ENCODE measurements around the gene EIF4EBP3.

EIF4EBP3 gene

GRCh38 chr5:140557136-140557805 lies 9.8 kb downstream of the EIF4EBP3 start, which contains the start of gene SRA1:
TSS of gene SRA1 (minus strand) at chr5:140557473. CDS start at chr5:140557452, 21 bp downstream.
- DNase-seq (ENCODE audit: low read depth): peak; percentile 90

GRCh38 chr5:140557965-140558364 lies 10.5 kb downstream of the EIF4EBP3 start:
- DNase-seq (ENCODE audit: low read depth): no peak

GRCh38 chr5:140558542-140558941 lies 11.1 kb downstream of the EIF4EBP3 start:
- DNase-seq (ENCODE audit: low read depth): no peak

GRCh38 chr5:140560227-140560626 lies 12.8 kb downstream of the EIF4EBP3 start:
- no peak for DNase-seq (ENCODE audit: low read depth)

GRCh38 chr5:140561753-140562523 lies 14.5 kb downstream of the EIF4EBP3 start:
- no peak for DNase-seq (ENCODE audit: low read depth)

GRCh38 chr5:140563596-140563995 lies 16.1 kb downstream of the EIF4EBP3 start:
- DNase-seq (ENCODE audit: low read depth): no peak

GRCh38 chr5:140564196-140565023 lies 16.9 kb downstream of the EIF4EBP3 start, which contains the start of the genes APBB3 and SLC35A4:
TSS of gene APBB3 (minus strand) at chr5:140564598. CDS start at chr5:140564245, 353 bp downstream.
TSS of gene SLC35A4 (plus strand) at chr5:140564828. CDS start at chr5:140567170, 2,342 bp downstream.
- DNase-seq (ENCODE audit: low read depth): peak; percentile 99

GRCh38 chr5:140565024-140565779 lies 17.7 kb downstream of the EIF4EBP3 start:
- peak; percentile 46 for DNase-seq (ENCODE audit: low read depth)

GRCh38 chr5:140565780-140566095 lies 18.3 kb downstream of the EIF4EBP3 start:
- peak; percentile 25 for DNase-seq (ENCODE audit: low read depth)

- no peak for DNase-seq (ENCODE audit: low read depth)
Observed at GRCh38 chr5:140566665-140567064, 19.2 kb downstream of the EIF4EBP3 start.

GRCh38 chr5:140567136-140567818 lies 19.8 kb downstream of the EIF4EBP3 start:
- DNase-seq (ENCODE audit: low read depth): no peak

- no peak for DNase-seq (ENCODE audit: low read depth)
Observed at GRCh38 chr5:140567871-140568270, 20.4 kb downstream of the EIF4EBP3 start.

GRCh38 chr5:140568443-140569063 lies 21.1 kb downstream of the EIF4EBP3 start:
- no peak for DNase-seq (ENCODE audit: low read depth)

- no peak for DNase-seq (ENCODE audit: low read depth)
Observed at GRCh38 chr5:140569197-140569596, 21.7 kb downstream of the EIF4EBP3 start.

- DNase-seq (ENCODE audit: low read depth): no peak
Observed at GRCh38 chr5:140570058-140570457, 22.6 kb downstream of the EIF4EBP3 start.

- DNase-seq (ENCODE audit: low read depth): no peak
Observed at GRCh38 chr5:140570488-140570887, 23.0 kb downstream of the EIF4EBP3 start.

GRCh38 chr5:140571105-140571504 lies 23.6 kb downstream of the EIF4EBP3 start:
- DNase-seq (ENCODE audit: low read depth): no peak

- no peak for DNase-seq (ENCODE audit: low read depth)
Observed at GRCh38 chr5:140573683-140574082, 26.2 kb downstream of the EIF4EBP3 start.

GRCh38 chr5:140574165-140574564 lies 26.7 kb downstream of the EIF4EBP3 start:
- peak; percentile 29 for DNase-seq (ENCODE audit: low read depth)

- peak; percentile 51 for DNase-seq (ENCODE audit: low read depth)
Observed at GRCh38 chr5:140575309-140575708, 27.8 kb downstream of the EIF4EBP3 start.

- DNase-seq (ENCODE audit: low read depth): peak; percentile 48
Observed at GRCh38 chr5:140576776-140577201, 29.3 kb downstream of the EIF4EBP3 start.
